Skeletal muscle tissue (tissue), 4 donors: ENCODE measurements around the gene BECN2. TPM values are rescaled to one million over a fixed set of nuclear protein-coding genes. Genes with fewer than 3 reads are reported as not detected.

Experiments
- H3K27ac ChIP-seq: one replicate; pipeline ENCODE4 v1.7.0; 2013; ENCODE audit warnings: mild to moderate bottlenecking, low read depth, low read length, inconsistent platforms
- H3K27me3 ChIP-seq, 3 donors: one replicate each; pipeline ENCODE4 v1.7.0; 2013; ENCODE audit warnings: low read length in 3 of 3; ENCODE audit not compliant: control insufficient read depth in 3 of 3, insufficient read depth in 3 of 3
- H3K36me3 ChIP-seq, 3 donors: one replicate each; pipeline ENCODE4 v1.7.0; 2013; ENCODE audit warnings: low read length in 3 of 3; ENCODE audit not compliant: control insufficient read depth in 3 of 3, insufficient read depth in 3 of 3
- H3K4me1 ChIP-seq, 3 donors: one replicate each; pipeline ENCODE4 v1.7.0; 2013; ENCODE audit warnings: low read length in 3 of 3, mild to moderate bottlenecking in 3 of 3; ENCODE audit not compliant: control insufficient read depth in 3 of 3, insufficient read depth in 3 of 3
- H3K4me3 ChIP-seq, 3 donors: one replicate each; pipeline ENCODE4 v1.7.0; 2013; ENCODE audit warnings: low read length in 3 of 3
- H3K9ac ChIP-seq, 3 donors: one replicate each; pipeline ENCODE4 v1.7.0; 2013; ENCODE audit warnings: low read length in 3 of 3, mild to moderate bottlenecking in 3 of 3, moderate library complexity in 2 of 3, low read depth in 1 of 3
- H3K9me3 ChIP-seq, 3 donors: one replicate each; pipeline ENCODE4 v1.7.0; 2013; ENCODE audit warnings: low read length in 3 of 3; ENCODE audit not compliant: control insufficient read depth in 3 of 3
- total RNA-seq: library from RNA; depleted of rRNA; stranded (reverse); fragments of >200 nt; gene quantifications from one replicate; pipeline ENCODE4 v1.2.3, GENCODE V29; 2014
- donor health status: Osteomylitis.

The BECN2 gene
- total RNA-seq, 1 donor from 2014 or later, result not detected

- peak overlapping the region; percentile 47 for H3K27ac ChIP-seq
- peaks cover 0 to 2% (median 0%) of the 10 kb centered on the region in 3 donors for H3K4me1 ChIP-seq
- H3K9me3 ChIP-seq, result no peaks in the 10 kb centered on the region
- no peaks in the 10 kb centered on the region for H3K27me3 ChIP-seq
- peak overlapping the region; percentile 31 to 66 (median 62) for H3K4me3 ChIP-seq
- no peaks in the 10 kb centered on the region for H3K36me3 ChIP-seq
- H3K9ac ChIP-seq, result peak overlapping the region in 1 of 3 donors; percentile 20
Measured at GRCh38 chr1:241998412-241998921, 40.9 kb downstream of the BECN2 start.

GRCh38 chr1:241999026-241999425 is 41.5 kb downstream of the BECN2 start, which contains the start of gene MAP1LC3C:
MAP1LC3C (minus strand) TSS chr1:241999098; CDS start chr1:241999008, 90 bp downstream.
- H3K36me3 ChIP-seq, result no peaks in the 10 kb centered on the region
- H3K9ac ChIP-seq, result peak within 1 kb of the TSS in 1 of 3 donors; percentile 20
- no peaks in the 10 kb centered on the region for H3K27me3 ChIP-seq
- H3K9me3 ChIP-seq, result no peaks in the 10 kb centered on the region
- H3K4me1 ChIP-seq, result peaks cover 0 to 2% (median 0%) of the 10 kb centered on the region in 3 donors
- H3K4me3 ChIP-seq, result peak within 1 kb of the TSS; percentile 31 to 66 (median 62)
- peak within 1 kb of the TSS; percentile 47 for H3K27ac ChIP-seq

- H3K27ac ChIP-seq, result no peak overlapping the region
- no peak overlapping the region for H3K9ac ChIP-seq
- no peaks in the 10 kb centered on the region for H3K36me3 ChIP-seq
- H3K9me3 ChIP-seq, result no peaks in the 10 kb centered on the region
- no peaks in the 10 kb centered on the region for H3K27me3 ChIP-seq
- H3K4me3 ChIP-seq, result no peak overlapping the region
- peaks cover 0 to 2% (median 0%) of the 10 kb centered on the region in 3 donors for H3K4me1 ChIP-seq
Measured at GRCh38 chr1:242000434-242000833, 42.9 kb downstream of the BECN2 start.

- peaks cover 0 to 2% (median 0%) of the 10 kb centered on the region in 3 donors for H3K4me1 ChIP-seq
- H3K9me3 ChIP-seq, result no peaks in the 10 kb centered on the region
- no peak overlapping the region for H3K4me3 ChIP-seq
- no peak overlapping the region for H3K9ac ChIP-seq
- no peaks in the 10 kb centered on the region for H3K27me3 ChIP-seq
- H3K36me3 ChIP-seq, result no peaks in the 10 kb centered on the region
- H3K27ac ChIP-seq, result peak overlapping the region; percentile 5
Measured at GRCh38 chr1:242002072-242002471, 44.5 kb downstream of the BECN2 start.

- Histone ChIP-seq H3K36me3 (no peaks in the 10 kb centered on the region), H3K9ac (no peak overlapping the region), H3K9me3 (no peaks in the 10 kb centered on the region), H3K27me3 (no peaks in the 10 kb centered on the region), H3K4me3 (no peak overlapping the region), H3K27ac (peak overlapping the region; percentile 5), H3K4me1 (peaks cover 0 to 2% (median 0%) of the 10 kb centered on the region in 3 donors)
Measured at GRCh38 chr1:242002510-242002909, 44.9 kb downstream of the BECN2 start.

GRCh38 chr1:242004751-242005495 is 47.4 kb downstream of the BECN2 start:
- no peaks in the 10 kb centered on the region for H3K4me1 ChIP-seq
- no peak overlapping the region for H3K27ac ChIP-seq
- H3K9me3 ChIP-seq, result no peaks in the 10 kb centered on the region
- no peaks in the 10 kb centered on the region for H3K27me3 ChIP-seq
- no peak overlapping the region for H3K4me3 ChIP-seq
- H3K9ac ChIP-seq, result no peak overlapping the region
- no peaks in the 10 kb centered on the region for H3K36me3 ChIP-seq

- Histone ChIP-seq H3K9ac (no peak overlapping the region), H3K9me3 (no peaks in the 10 kb centered on the region), H3K4me1 (no peaks in the 10 kb centered on the region), H3K27ac (no peak overlapping the region), H3K4me3 (no peak overlapping the region), H3K36me3 (no peaks in the 10 kb centered on the region), H3K27me3 (no peaks in the 10 kb centered on the region)
Measured at GRCh38 chr1:242005866-242006535, 48.4 kb downstream of the BECN2 start.

GRCh38 chr1:242006976-242007375 is 49.4 kb downstream of the BECN2 start:
- no peak overlapping the region for H3K9ac ChIP-seq
- peaks cover 0 to 1% (median 0%) of the 10 kb centered on the region in 3 donors for H3K4me1 ChIP-seq
- H3K27ac ChIP-seq, result no peak overlapping the region
- no peaks in the 10 kb centered on the region for H3K36me3 ChIP-seq
- H3K9me3 ChIP-seq, result no peaks in the 10 kb centered on the region
- H3K27me3 ChIP-seq, result no peaks in the 10 kb centered on the region
- no peak overlapping the region for H3K4me3 ChIP-seq
